ENCODE results near the gene KLHL36.

DNA sequence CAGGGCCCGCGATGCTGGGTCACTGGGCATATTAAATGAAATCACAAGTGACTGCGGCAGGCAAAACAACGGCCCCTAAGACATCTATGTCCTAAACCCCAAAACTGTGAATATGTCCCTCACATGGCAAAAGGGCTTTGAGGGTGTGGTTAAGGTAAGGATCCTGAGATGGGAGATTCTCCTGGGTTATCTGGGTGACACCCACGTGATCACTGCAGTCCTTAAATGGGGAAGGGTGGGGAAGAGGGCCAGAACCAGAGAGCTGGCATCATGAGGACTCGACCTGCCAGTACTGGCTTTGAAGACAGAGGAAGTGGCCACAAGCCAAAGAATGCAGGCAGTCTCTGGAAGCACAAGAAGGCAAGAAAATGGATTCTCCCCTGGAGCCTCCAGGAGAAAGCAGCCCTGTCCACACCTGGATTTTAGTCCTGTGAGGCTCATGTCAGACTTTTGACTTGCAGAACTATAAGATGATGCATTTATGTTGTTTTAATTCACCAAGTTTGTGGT is 42.9 kb upstream of the KLHL36 start:
- TF ChIP-seq, protein P1, sequence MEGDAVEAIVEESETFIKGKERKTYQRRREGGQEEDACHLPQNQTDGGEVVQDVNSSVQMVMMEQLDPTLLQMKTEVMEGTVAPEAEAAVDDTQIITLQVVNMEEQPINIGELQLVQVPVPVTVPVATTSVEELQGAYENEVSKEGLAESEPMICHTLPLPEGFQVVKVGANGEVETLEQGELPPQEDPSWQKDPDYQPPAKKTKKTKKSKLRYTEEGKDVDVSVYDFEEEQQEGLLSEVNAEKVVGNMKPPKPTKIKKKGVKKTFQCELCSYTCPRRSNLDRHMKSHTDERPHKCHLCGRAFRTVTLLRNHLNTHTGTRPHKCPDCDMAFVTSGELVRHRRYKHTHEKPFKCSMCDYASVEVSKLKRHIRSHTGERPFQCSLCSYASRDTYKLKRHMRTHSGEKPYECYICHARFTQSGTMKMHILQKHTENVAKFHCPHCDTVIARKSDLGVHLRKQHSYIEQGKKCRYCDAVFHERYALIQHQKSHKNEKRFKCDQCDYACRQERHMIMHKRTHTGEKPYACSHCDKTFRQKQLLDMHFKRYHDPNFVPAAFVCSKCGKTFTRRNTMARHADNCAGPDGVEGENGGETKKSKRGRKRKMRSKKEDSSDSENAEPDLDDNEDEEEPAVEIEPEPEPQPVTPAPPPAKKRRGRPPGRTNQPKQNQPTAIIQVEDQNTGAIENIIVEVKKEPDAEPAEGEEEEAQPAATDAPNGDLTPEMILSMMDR (IDR thresholded peaks at IDR 0.05): no peak
- no peak for TF ChIP-seq POLR2A (IDR thresholded peaks at IDR 0.05)

Data from suprapubic skin (tissue), 3 donors.